SU-DHL-6 (cell line): ENCODE results near the gene CABP2.
A peak's percentile ranks its signal among the peaks of the same experiment; 100 is the strongest.
"Not testable (repeated sequence)": the region's sequence is repeated elsewhere in the genome, so short reads cannot be mapped to it uniquely, and the experiment has no call there.

ENCODE experiments used
- H2AFZ ChIP-seq: fragments of 200-600 bp; sonication (generic); 2 replicates; pipeline ENCODE4 v1.6.1; 2014; ENCODE audit warnings: low read depth, mild to moderate bottlenecking, moderate library complexity, mixed read lengths, antibody characterized with exemption, low read length; ENCODE audit not compliant: severe bottlenecking
- H3F3A ChIP-seq: fragments of 200-600 bp; shearing (Covaris generic); 2 replicates; pipeline ENCODE4 v1.6.0; 2016; ENCODE audit warnings: antibody characterized with exemption, mild to moderate bottlenecking; ENCODE audit not compliant: insufficient read depth
- H3K27ac ChIP-seq: fragments of 200-600 bp; sonication (generic); 2 replicates; pipeline ENCODE4 v1.5.1; 2016; ENCODE audit warnings: low read depth, mild to moderate bottlenecking, low read length, moderate library complexity, mixed read lengths
- H3K27me3 ChIP-seq: fragments of 200-600 bp; sonication (generic), shearing (Covaris generic); 2 replicates; pipeline ENCODE4 v1.6.0; 2014; ENCODE audit warnings: mild to moderate bottlenecking, low read length
- H3K36me3 ChIP-seq: fragments of 200-600 bp; sonication (generic); 2 replicates; pipeline ENCODE4 v1.6.1; 2014; ENCODE audit warnings: mild to moderate bottlenecking, low read length, mixed read lengths
- H3K4me2 ChIP-seq: fragments of 300-600, 200-600 bp; shearing (Covaris generic), sonication (generic); 2 replicates; pipeline ENCODE4 v1.6.0; 2014; ENCODE audit warnings: low read length, low read depth, mild to moderate bottlenecking; ENCODE audit not compliant: poor library complexity, severe bottlenecking
- H3K4me3 ChIP-seq: fragments of 200-600 bp; sonication (generic); 2 replicates; pipeline ENCODE4 v1.5.1; 2014; ENCODE audit warnings: antibody characterized with exemption, low read length, mild to moderate bottlenecking, mixed read lengths; ENCODE audit not compliant: insufficient read depth, poor library complexity, severe bottlenecking
- H3K79me2 ChIP-seq: fragments of 200-600 bp; sonication (generic); 2 replicates; pipeline ENCODE4 v1.6.1; 2014; ENCODE audit warnings: mild to moderate bottlenecking, low read length, moderate library complexity; ENCODE audit not compliant: insufficient read depth
- H3K9ac ChIP-seq: fragments of 200-600 bp; sonication (generic); 2 replicates; pipeline ENCODE4 v1.7.0; 2014; ENCODE audit warnings: mild to moderate bottlenecking, low read length
- H3K9me2 ChIP-seq: fragments of 200-600 bp; sonication (generic); replicated peaks from 2 replicates; pipeline ENCODE4 v1.6.1; 2014; ENCODE audit warnings: low read length; ENCODE audit not compliant: insufficient read depth
- H3K9me3 ChIP-seq: fragments of 200-600 bp; sonication (generic); 2 replicates; pipeline ENCODE4 v1.6.1; 2014; ENCODE audit warnings: low read length, mixed read lengths; ENCODE audit not compliant: insufficient read depth
- H4K20me1 ChIP-seq: fragments of 200-600 bp; sonication (generic); 2 replicates; pipeline ENCODE4 v1.6.1; 2014; ENCODE audit warnings: low read depth, mild to moderate bottlenecking, antibody characterized with exemption, low read length, moderate library complexity, mixed read lengths
- CTCF ChIP-seq: fragments of 200-600 bp; sonication (generic); IDR thresholded peaks from one replicate; pipeline ENCODE4 v1.5.1; 2017; ENCODE audit warnings: antibody characterized with exemption, mild to moderate bottlenecking, low read length, moderate library complexity; ENCODE audit not compliant: insufficient read depth, poor library complexity, severe bottlenecking
- EZH2phosphoT487 ChIP-seq: fragments of 200-600 bp; sonication (generic), shearing (Covaris generic); conservative IDR thresholded peaks from 2 replicates; pipeline ENCODE4 v1.6.1; 2018; ENCODE audit warnings: mild to moderate bottlenecking, antibody characterized with exemption, low read length, moderate library complexity, mixed read lengths

Gene CABP2

GRCh38 chr11:67489203-67489884, 33.9 kb downstream of the CABP2 start:
- Histone ChIP-seq H4K20me1 (no peaks in the 10 kb centered on the region), H3K9me2 (no peaks in the 10 kb centered on the region), H3K27me3 (no peaks in the 10 kb centered on the region), H3K4me3 (no peak overlapping the region), H3K4me2 (no peak overlapping the region), H3K9me3 (no peaks in the 10 kb centered on the region), H3K36me3 (no peaks in the 10 kb centered on the region), H2AFZ (no peak overlapping the region), H3F3A (peaks cover 13% of the 10 kb centered on the region), H3K27ac (no peak overlapping the region), H3K9ac (no peak overlapping the region), H3K79me2 (peaks cover 10% of the 10 kb centered on the region)
- TF ChIP-seq CTCF (no peak), EZH2phosphoT487 (no peak)

GRCh38 chr11:67486481-67487195, 36.6 kb downstream of the CABP2 start:
- Histone ChIP-seq H2AFZ (no peak overlapping the region), H3K79me2 (peaks cover 18% of the 10 kb centered on the region), H3K27ac (peak overlapping the region; percentile 95), H3K9me2 (no peaks in the 10 kb centered on the region), H3K9me3 (no peaks in the 10 kb centered on the region), H4K20me1 (no peaks in the 10 kb centered on the region), H3F3A (peaks cover 25% of the 10 kb centered on the region), H3K9ac (peak overlapping the region; percentile 19), H3K4me3 (no peak overlapping the region), H3K36me3 (no peaks in the 10 kb centered on the region), H3K4me2 (peak overlapping the region; percentile 96), H3K27me3 (no peaks in the 10 kb centered on the region)
- TF ChIP-seq CTCF = no peak
- TF ChIP-seq EZH2phosphoT487 = no peak

GRCh38 chr11:67485873-67486361, 37.3 kb downstream of the CABP2 start:
- H3K9ac ChIP-seq = peak overlapping the region; percentile 64
- H3K27me3 ChIP-seq, H3K36me3 ChIP-seq, H3K4me3 ChIP-seq, H2AFZ ChIP-seq, H4K20me1 ChIP-seq, H3K9me3 ChIP-seq, H3K9me2 ChIP-seq: not testable (repeated sequence)
- H3K79me2 ChIP-seq = peaks cover 18% of the 10 kb centered on the region
- H3K27ac ChIP-seq = peak overlapping the region; percentile 95
- peak overlapping the region; percentile 96 for H3K4me2 ChIP-seq
- peaks cover 25% of the 10 kb centered on the region for H3F3A ChIP-seq

GRCh38 chr11:67484847-67485311, 38.4 kb downstream of the CABP2 start:
- H3K9ac ChIP-seq = peak overlapping the region; percentile 64
- peak overlapping the region; percentile 95 for H3K27ac ChIP-seq
- peak overlapping the region; percentile 96 for H3K4me2 ChIP-seq
- no peaks in the 10 kb centered on the region for H3K36me3 ChIP-seq
- H3K4me3 ChIP-seq = peak overlapping the region; percentile 53
- H3K27me3 ChIP-seq = no peaks in the 10 kb centered on the region
- peaks cover 28% of the 10 kb centered on the region for H3F3A ChIP-seq
- H3K9me3 ChIP-seq = no peaks in the 10 kb centered on the region
- no peaks in the 10 kb centered on the region for H3K9me2 ChIP-seq
- peaks cover 18% of the 10 kb centered on the region for H3K79me2 ChIP-seq
- TF ChIP-seq EZH2phosphoT487 = no peak
- TF ChIP-seq CTCF = no peak
- H4K20me1 ChIP-seq = no peaks in the 10 kb centered on the region
- H2AFZ ChIP-seq = no peak overlapping the region
